ENCODE measurements around the gene UNC5A.

GRCh38 chr5:176857216-176857893 is 47.0 kb downstream of the UNC5A start:
- TF ChIP-seq REST (IDR thresholded peaks at IDR 0.05; ENCODE audit: insufficient read depth in 1 of 2, low read depth in 2 of 2, low read length in 2 of 2) (no peak), TAF1 (IDR thresholded peaks at IDR 0.05; ENCODE audit: borderline replicate concordance, insufficient read depth, low read length) (no peak), POLR2AphosphoS5 (IDR thresholded peaks at IDR 0.05; ENCODE audit: low read depth, low read length) (no peak), FOXP2 (optimal IDR thresholded peaks at IDR 0.05; ENCODE audit: borderline replicate concordance, extremely low read depth, extremely low read length, insufficient read depth) (no peak)

Data from PFSK-1 (cell line).